Heart right ventricle (tissue), 16 donors: Measurements from ENCODE around the gene SPSB1. TPM values are rescaled to one million over a fixed set of nuclear protein-coding genes. Genes with fewer than 3 reads are reported as not detected.
A peak's percentile ranks its signal among the peaks of the same experiment; 100 is the strongest.

ENCODE experiments used
- ATAC-seq, 8 donors: fragments of 200-7000 bp; cut with Tn5 transposase; one replicate each; pipeline ENCODE4 v1.9.1; 2020; ENCODE audit warnings: mild to moderate bottlenecking in 8 of 8, moderate library complexity in 8 of 8, moderate number of reproducible peaks in 1 of 8
- DNase-seq, 2 donors: peaks; one replicate each; pipeline ENCODE4 v3.0.0-alpha.2; 2020
- H3K27ac ChIP-seq, 10 donors: fragments of 200-600 bp; sonication (generic) in 2 of 10; one replicate each; pipeline versions ENCODE4 v1.5.0 to v1.8.0; 2020 to 2022; ENCODE audit warnings: mild to moderate bottlenecking in 3 of 10
- H3K27me3 ChIP-seq, 7 donors: fragments of 200-600 bp; one replicate each; pipeline ENCODE4 v1.8.0; 2021 to 2022; ENCODE audit warnings: mild to moderate bottlenecking in 2 of 7
- H3K36me3 ChIP-seq, 9 donors: fragments of 200-600 bp; sonication (generic) in 1 of 9; one replicate each; pipeline versions ENCODE4 v1.5.0 to v1.8.0; 2020 to 2022; ENCODE audit warnings: mild to moderate bottlenecking in 2 of 9
- H3K4me1 ChIP-seq, 9 donors: fragments of 200-600 bp; sonication (generic) in 1 of 9; one replicate each; pipeline versions ENCODE4 v1.5.0 to v1.8.0; 2020 to 2022; ENCODE audit warnings: mild to moderate bottlenecking in 4 of 9
- H3K4me3 ChIP-seq, 10 donors: fragments of 200-600 bp; sonication (generic) in 2 of 10; one replicate each; pipeline versions ENCODE4 v1.5.0 to v1.8.0; 2020 to 2022; ENCODE audit warnings: mild to moderate bottlenecking in 7 of 10, moderate library complexity in 2 of 10
- H3K9me3 ChIP-seq, 11 donors: fragments of 200-600 bp in 10 of 11; sonication (generic) in 2 of 11; one replicate each; pipeline versions ENCODE4 v1.5.0 to v1.8.0; 2013 to 2022; ENCODE audit warnings: mild to moderate bottlenecking in 2 of 11, control low read depth in 1 of 11, moderate library complexity in 1 of 11
- CTCF ChIP-seq, 9 donors: fragments of 200-600 bp; sonication (generic) in 2 of 9; IDR thresholded peaks; one replicate each; pipeline versions ENCODE4 v1.5.0 to v1.8.0; 2021 to 2022; ENCODE audit warnings: antibody characterized with exemption in 9 of 9, mild to moderate bottlenecking in 5 of 9, moderate library complexity in 1 of 9
- WGBS, 2 donors: extraction: QIAGEN DNeasy Blood & Tissue Kit; methylation state at CpG; one replicate each; pipeline ENCODE4 v1.1.7; 2013; ENCODE audit warnings: inconsistent platforms in 1 of 2; 5-methylcytosine and 5-hydroxymethylcytosine counted together
- intact Hi-C, 10 donors: fragments of 100-400 bp; cut with DNase I; formaldehyde crosslinking; loops; one replicate each; pipeline versions ENCODE4 v1.11.1 to v1.14.2; 2022
- polyA plus RNA-seq, 2 donors: library from polyadenylated mRNA; stranded (reverse); fragments of 200-250 nt; gene quantifications; one replicate each; pipeline ENCODE4 v1.2.3, GENCODE V29; 2013
- total RNA-seq, 10 donors: library from RNA; stranded (reverse); fragmentation: NEBNext Ultra II Directional in 3 of 10; extraction: Animal tissue kit (Norgen Biotek cat#: 25700) in 3 of 10; gene quantifications; one replicate each; pipeline versions ENCODE4 v1.2.1 to v1.2.4, GENCODE V29; 2021 to 2023
- donor health status: Arrhythmogenic right ventricular cardiomyopathy.
- donor health status: ischemic (EF 13 %, LVEDD 7.1; RV severe dilation, severe dysfunction).
- donor health status: healthy with polysubstance abuse.
- donor health status: DM: no; HTN: yes; CAD: no.
- donor health status: DM: no; HTN: no; CAD: no.
- donor health status: ischemic (EF 25% LVEDD 6.9; RV normal size, moderate dysfunction).
- donor health status: ischemic (EF 25% LVEDD 5.7; RV mildly dilated, moderate dysfunction).
- donor health status: healthy.
- donor health status: DM: yes; HTN: yes; CAD: no.
- donor health status: Ischemic cardiomyopathy.
- donor health status: ischemic (EF 35%, LVEDD 5.7; RV mildly dilated, moderate dysfunction).
- donor health status: nonischemic (EF 11% LVEDD 7.7; RV severe dilation, severe dysfunction).
- donor health status: DM: yes; HTN: yes; CAD: no.
- donor health status: PGD.
- donor health status: ischemic (EF 29% LVEDD 5.4; RV normal size, mild dysfunction).
- donor health status: nonischemic (EF 23%, LVEDD 6.1; RV moderate dilation, normal function).

The SPSB1 gene
- total and polyA plus RNA-seq, 12 donors, result 5.5 to 16.5 (median 8.8) TPM

- TF ChIP-seq CTCF (IDR thresholded peaks at IDR 0.05), result no peak
- intact Hi-C loops, result no loop called here
- Histone ChIP-seq H3K36me3 (no peaks in the 10 kb centered on the region), H3K27ac (no peak overlapping the region), H3K9me3 (peaks cover 0 to 9% (median 2%) of the 10 kb centered on the region in 11 donors), H3K27me3 (peaks cover 0 to 16% (median 8%) of the 10 kb centered on the region in 7 donors), H3K4me3 (no peak overlapping the region), H3K4me1 (peaks cover 0 to 56% (median 7%) of the 10 kb centered on the region in 9 donors)
- no peak for DNase-seq
- 68 to 79% methylated on average over 23 of the region's 23 CpGs for WGBS, 2 donors
- no peak for ATAC-seq
Observed at GRCh38 chr1:9279172-9279840, 13.4 kb upstream of the SPSB1 start.

DNA sequence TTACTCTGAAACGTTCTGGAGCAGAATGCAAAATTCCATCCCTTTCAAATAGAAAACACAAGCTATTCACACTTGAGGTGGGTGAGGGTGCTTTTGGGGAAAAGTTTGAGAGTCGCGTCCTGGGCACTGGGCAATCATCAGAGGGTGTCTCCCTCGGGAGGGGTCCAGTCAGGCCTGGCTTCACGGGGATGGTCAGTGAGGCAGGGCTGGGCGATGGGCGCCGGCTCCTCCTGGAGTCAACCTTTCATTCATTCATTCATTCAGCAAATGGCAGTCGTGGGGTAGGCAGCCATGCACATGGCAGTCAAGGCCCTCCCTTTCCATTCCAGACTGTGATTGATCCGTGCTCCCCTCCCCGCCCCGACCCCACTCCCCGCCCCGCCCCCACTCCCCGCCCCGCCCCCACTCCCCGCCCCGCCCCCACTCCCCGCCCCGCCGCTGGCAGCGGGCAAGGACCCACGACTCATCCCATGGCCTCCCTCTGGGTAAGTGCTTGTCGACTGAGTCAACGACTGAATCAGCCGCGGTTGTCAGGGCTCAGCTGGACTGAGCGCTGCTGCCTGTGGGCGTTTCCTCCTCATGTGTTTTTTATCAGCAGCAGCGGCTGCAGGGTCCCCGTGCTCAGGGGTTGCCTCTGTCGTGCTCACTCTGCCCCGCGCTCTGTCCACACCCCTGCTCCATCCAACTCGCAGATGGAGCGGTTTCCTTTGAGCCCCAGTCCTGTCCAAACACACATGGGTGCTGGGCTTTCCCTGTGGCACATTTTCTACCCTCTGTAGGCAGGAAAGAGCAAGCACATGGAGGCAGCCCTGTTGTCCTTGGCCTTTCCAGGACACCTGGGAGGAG lies 12.5 kb upstream of the SPSB1 start:
- H3K27me3 ChIP-seq, result peaks cover 0 to 16% (median 8%) of the 10 kb centered on the region in 7 donors
- TF ChIP-seq CTCF (IDR thresholded peaks at IDR 0.05), result no peak
- DNase-seq, result no peak
- H3K27ac ChIP-seq, result no peak overlapping the region
- ATAC-seq, result peak in 7 of 8 donors; percentile 34 to 82 (median 49)
- no peak overlapping the region for H3K4me3 ChIP-seq
- intact Hi-C loops, result loop anchor here in 2 of 10 donors (10.0 kb wide), 1 partner anchor 295 kb away; no protein-coding TSS in a partner anchor
- 28 to 32% methylated on average over 30 to 36 of the region's 36 CpGs for WGBS, 2 donors
- H3K9me3 ChIP-seq, result peaks cover 0 to 18% (median 8%) of the 10 kb centered on the region in 11 donors
- H3K36me3 ChIP-seq, result no peaks in the 10 kb centered on the region
- peaks cover 0 to 50% (median 7%) of the 10 kb centered on the region in 9 donors for H3K4me1 ChIP-seq

GRCh38 chr1:9281071-9281827 lies 11.4 kb upstream of the SPSB1 start:
- DNase-seq, result no peak
- Histone ChIP-seq H3K4me3 (no peak overlapping the region), H3K36me3 (no peaks in the 10 kb centered on the region), H3K27me3 (peaks cover 0 to 16% (median 8%) of the 10 kb centered on the region in 7 donors), H3K27ac (no peak overlapping the region), H3K4me1 (peaks cover 0 to 40% (median 5%) of the 10 kb centered on the region in 9 donors), H3K9me3 (peaks cover 0 to 27% (median 10%) of the 10 kb centered on the region in 11 donors)
- 76 to 82% methylated on average over 19 of the region's 19 CpGs for WGBS, 2 donors
- ATAC-seq, result no peak
- TF ChIP-seq CTCF (IDR thresholded peaks at IDR 0.05), result no peak
- intact Hi-C loops, result loop anchor here in 2 of 10 donors (10.0 kb wide), 1 partner anchor 294 kb away; no protein-coding TSS in a partner anchor
